Heart right ventricle (tissue), 16 donors: ENCODE measurements around the gene R3HDM2. TPM values are rescaled to one million over a fixed set of nuclear protein-coding genes. Genes with fewer than 3 reads are reported as not detected.

Experiments
- ATAC-seq, 8 donors: fragments of 200-7000 bp; cut with Tn5 transposase; one replicate each; pipeline ENCODE4 v1.9.1; 2020; ENCODE audit warnings: mild to moderate bottlenecking in 8 of 8, moderate library complexity in 8 of 8, moderate number of reproducible peaks in 1 of 8
- DNase-seq, 2 donors: peaks; one replicate each; pipeline ENCODE4 v3.0.0-alpha.2; 2020
- H3K27ac ChIP-seq, 10 donors: fragments of 200-600 bp; sonication (generic) in 2 of 10; one replicate each; pipeline versions ENCODE4 v1.5.0 to v1.8.0; 2020 to 2022; ENCODE audit warnings: mild to moderate bottlenecking in 3 of 10
- H3K27me3 ChIP-seq, 7 donors: fragments of 200-600 bp; one replicate each; pipeline ENCODE4 v1.8.0; 2021 to 2022; ENCODE audit warnings: mild to moderate bottlenecking in 2 of 7
- H3K36me3 ChIP-seq, 9 donors: fragments of 200-600 bp; sonication (generic) in 1 of 9; one replicate each; pipeline versions ENCODE4 v1.5.0 to v1.8.0; 2020 to 2022; ENCODE audit warnings: mild to moderate bottlenecking in 2 of 9
- H3K4me1 ChIP-seq, 9 donors: fragments of 200-600 bp; sonication (generic) in 1 of 9; one replicate each; pipeline versions ENCODE4 v1.5.0 to v1.8.0; 2020 to 2022; ENCODE audit warnings: mild to moderate bottlenecking in 4 of 9
- H3K4me3 ChIP-seq, 10 donors: fragments of 200-600 bp; sonication (generic) in 2 of 10; one replicate each; pipeline versions ENCODE4 v1.5.0 to v1.8.0; 2020 to 2022; ENCODE audit warnings: mild to moderate bottlenecking in 7 of 10, moderate library complexity in 2 of 10
- H3K9me3 ChIP-seq, 11 donors: fragments of 200-600 bp in 10 of 11; sonication (generic) in 2 of 11; one replicate each; pipeline versions ENCODE4 v1.5.0 to v1.8.0; 2013 to 2022; ENCODE audit warnings: mild to moderate bottlenecking in 2 of 11, control low read depth in 1 of 11, moderate library complexity in 1 of 11
- WGBS, 2 donors: extraction: QIAGEN DNeasy Blood & Tissue Kit; methylation state at CpG; one replicate each; pipeline ENCODE4 v1.1.7; 2013; ENCODE audit warnings: inconsistent platforms in 1 of 2; 5-methylcytosine and 5-hydroxymethylcytosine counted together
- intact Hi-C, 10 donors: fragments of 100-400 bp; cut with DNase I; formaldehyde crosslinking; loops; one replicate each; pipeline versions ENCODE4 v1.11.1 to v1.14.2; 2022
- polyA plus RNA-seq, 2 donors: library from polyadenylated mRNA; stranded (reverse); fragments of 200-250 nt; gene quantifications; one replicate each; pipeline ENCODE4 v1.2.3, GENCODE V29; 2013
- total RNA-seq, 10 donors: library from RNA; stranded (reverse); fragmentation: NEBNext Ultra II Directional in 3 of 10; extraction: Animal tissue kit (Norgen Biotek cat#: 25700) in 3 of 10; gene quantifications; one replicate each; pipeline versions ENCODE4 v1.2.1 to v1.2.4, GENCODE V29; 2021 to 2023
- TF ChIP-seq, protein P1 (sequence below), 9 donors: fragments of 200-600 bp; sonication (generic) in 2 of 9; IDR thresholded peaks; one replicate each; pipeline versions ENCODE4 v1.5.0 to v1.8.0; 2021 to 2022; ENCODE audit warnings: antibody characterized with exemption in 9 of 9, mild to moderate bottlenecking in 5 of 9, moderate library complexity in 1 of 9
- donor health status: Arrhythmogenic right ventricular cardiomyopathy.
- donor health status: ischemic (EF 13 %, LVEDD 7.1; RV severe dilation, severe dysfunction).
- donor health status: healthy with polysubstance abuse.
- donor health status: DM: no; HTN: yes; CAD: no.
- donor health status: DM: no; HTN: no; CAD: no.
- donor health status: ischemic (EF 25% LVEDD 6.9; RV normal size, moderate dysfunction).
- donor health status: ischemic (EF 25% LVEDD 5.7; RV mildly dilated, moderate dysfunction).
- donor health status: healthy.
- donor health status: DM: yes; HTN: yes; CAD: no.
- donor health status: Ischemic cardiomyopathy.
- donor health status: ischemic (EF 35%, LVEDD 5.7; RV mildly dilated, moderate dysfunction).
- donor health status: nonischemic (EF 11% LVEDD 7.7; RV severe dilation, severe dysfunction).
- donor health status: DM: yes; HTN: yes; CAD: no.
- donor health status: PGD.
- donor health status: ischemic (EF 29% LVEDD 5.4; RV normal size, mild dysfunction).
- donor health status: nonischemic (EF 23%, LVEDD 6.1; RV moderate dilation, normal function).

R3HDM2 gene
- total and polyA plus RNA-seq, 12 donors, result 15.5 to 107 (median 73.9) TPM

DNA sequence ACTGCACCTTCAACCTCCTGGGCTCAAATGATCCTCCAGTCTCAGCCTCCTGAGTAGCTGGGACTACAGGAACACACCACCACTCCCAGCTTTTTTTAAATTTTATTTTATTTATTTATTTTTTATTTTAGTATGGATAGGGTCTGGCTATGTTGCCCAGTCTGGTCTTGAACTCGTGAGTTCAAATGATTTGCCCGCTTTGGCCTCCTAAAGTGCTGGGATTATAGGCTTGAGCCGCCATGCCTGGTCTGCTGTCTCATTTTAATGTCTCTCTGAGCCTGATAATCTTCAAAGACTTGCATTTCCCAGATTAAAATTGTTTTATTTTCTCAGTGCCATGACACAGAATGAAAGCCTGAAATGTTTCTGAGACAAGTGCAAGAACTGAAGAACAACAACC, 2.5 kb upstream of the R3HDM2 start:
- H3K27ac ChIP-seq, result no peak overlapping the region
- 81 to 84% methylated on average over 3 of the region's 3 CpGs for WGBS, 2 donors
- peaks cover 0 to 24% (median 15%) of the 10 kb centered on the region in 9 donors for H3K4me1 ChIP-seq
- H3K9me3 ChIP-seq, result no peaks in the 10 kb centered on the region
- ATAC-seq (no peak), DNase-seq (no peak)
- intact Hi-C loops, result no loop called here
- no peak overlapping the region for H3K4me3 ChIP-seq
- TF ChIP-seq, protein P1, sequence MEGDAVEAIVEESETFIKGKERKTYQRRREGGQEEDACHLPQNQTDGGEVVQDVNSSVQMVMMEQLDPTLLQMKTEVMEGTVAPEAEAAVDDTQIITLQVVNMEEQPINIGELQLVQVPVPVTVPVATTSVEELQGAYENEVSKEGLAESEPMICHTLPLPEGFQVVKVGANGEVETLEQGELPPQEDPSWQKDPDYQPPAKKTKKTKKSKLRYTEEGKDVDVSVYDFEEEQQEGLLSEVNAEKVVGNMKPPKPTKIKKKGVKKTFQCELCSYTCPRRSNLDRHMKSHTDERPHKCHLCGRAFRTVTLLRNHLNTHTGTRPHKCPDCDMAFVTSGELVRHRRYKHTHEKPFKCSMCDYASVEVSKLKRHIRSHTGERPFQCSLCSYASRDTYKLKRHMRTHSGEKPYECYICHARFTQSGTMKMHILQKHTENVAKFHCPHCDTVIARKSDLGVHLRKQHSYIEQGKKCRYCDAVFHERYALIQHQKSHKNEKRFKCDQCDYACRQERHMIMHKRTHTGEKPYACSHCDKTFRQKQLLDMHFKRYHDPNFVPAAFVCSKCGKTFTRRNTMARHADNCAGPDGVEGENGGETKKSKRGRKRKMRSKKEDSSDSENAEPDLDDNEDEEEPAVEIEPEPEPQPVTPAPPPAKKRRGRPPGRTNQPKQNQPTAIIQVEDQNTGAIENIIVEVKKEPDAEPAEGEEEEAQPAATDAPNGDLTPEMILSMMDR (IDR thresholded peaks at IDR 0.05), result no peak
- no peaks in the 10 kb centered on the region for H3K27me3 ChIP-seq
- no peaks in the 10 kb centered on the region for H3K36me3 ChIP-seq

DNA sequence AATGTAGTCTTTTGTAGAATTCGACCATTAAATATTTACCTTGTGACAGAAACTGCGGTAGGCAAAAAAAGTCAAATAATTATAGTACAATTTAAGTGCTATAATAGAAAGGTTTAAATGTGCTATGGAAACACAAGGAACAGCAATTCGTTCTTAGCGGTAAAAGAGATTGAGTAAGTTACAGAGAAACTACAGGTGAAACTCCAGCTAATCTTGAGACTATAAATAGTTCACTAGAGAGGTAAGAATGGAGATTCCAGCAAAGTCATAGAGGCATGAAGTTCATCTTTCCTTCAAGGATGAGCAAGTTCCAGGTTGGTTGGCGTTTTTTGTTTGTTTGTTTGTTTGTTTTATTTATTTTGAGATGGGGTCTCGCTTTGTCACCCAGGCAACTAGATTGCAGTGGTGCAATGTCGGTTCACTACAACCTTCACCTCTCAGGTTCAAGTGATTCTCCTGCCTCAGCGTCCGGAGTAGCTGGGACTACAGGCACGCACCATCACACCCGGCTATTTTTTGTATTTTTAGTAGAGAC, 878 bp upstream of the R3HDM2 start:
- H3K27ac ChIP-seq, result peak overlapping the region; percentile 85 to 98 (median 94)
- no peak for ATAC-seq
- H3K36me3 ChIP-seq, result no peaks in the 10 kb centered on the region
- TF ChIP-seq, protein P1 (IDR thresholded peaks at IDR 0.05), result no peak
- peaks cover 0 to 24% (median 15%) of the 10 kb centered on the region in 9 donors for H3K4me1 ChIP-seq
- no peaks in the 10 kb centered on the region for H3K27me3 ChIP-seq
- DNase-seq, result no peak
- WGBS, 2 donors, result 91 to 96% methylated on average over 11 of the region's 11 CpGs
- H3K4me3 ChIP-seq, result peak overlapping the region in 6 of 10 donors; percentile 42 to 80 (median 66)
- H3K9me3 ChIP-seq, result no peaks in the 10 kb centered on the region
- intact Hi-C loops, result loop anchor here in 2 of 10 donors (2.0 kb wide), 1 partner anchor 21 kb away; no protein-coding TSS in a partner anchor

DNA sequence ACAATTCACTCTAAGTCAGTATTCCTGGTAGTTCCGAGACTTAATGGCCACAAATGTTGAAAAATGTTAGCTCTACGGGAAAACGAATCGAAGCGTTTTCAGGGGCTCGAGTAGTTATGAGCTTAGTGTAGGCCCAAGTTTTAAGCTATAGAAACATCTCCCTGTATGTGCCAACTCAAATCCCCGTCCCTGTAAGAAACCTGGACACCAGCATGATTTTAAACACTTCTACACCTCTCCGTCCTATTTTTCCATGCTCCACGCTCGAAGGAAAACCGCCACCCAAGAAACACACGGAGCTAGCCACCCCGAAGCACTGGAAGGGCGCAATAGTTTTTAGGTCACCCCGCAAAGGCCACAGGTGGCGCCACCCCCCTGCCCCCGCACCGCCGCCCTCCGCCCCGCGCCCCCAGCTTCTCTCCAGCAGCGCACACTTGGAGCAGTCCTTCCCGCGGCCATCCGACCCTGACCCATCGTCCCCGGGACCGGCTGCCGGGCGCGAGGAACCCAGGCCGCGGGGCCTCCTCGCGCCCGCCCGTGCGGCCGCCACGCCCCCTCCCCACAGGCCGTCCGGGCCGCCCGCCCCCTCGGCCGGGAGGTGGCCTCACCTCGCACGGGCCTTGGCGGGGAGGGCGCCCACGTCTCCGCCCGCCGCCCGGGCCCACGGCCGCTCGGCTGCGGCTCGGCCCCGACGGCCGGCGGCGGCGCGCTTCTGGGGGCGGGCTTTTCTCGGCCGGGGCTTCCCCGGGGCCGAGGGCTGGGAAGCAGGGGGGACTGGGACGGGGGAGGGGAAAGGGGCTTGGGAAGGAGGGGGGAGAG, 522 bp downstream of the R3HDM2 start:
- no peaks in the 10 kb centered on the region for H3K9me3 ChIP-seq
- ATAC-seq (peak; percentile 64 to 86 (median 74)), DNase-seq (peak; percentile 48 to 55)
- H3K27ac ChIP-seq, result peak overlapping the region; percentile 85 to 98 (median 94)
- intact Hi-C loops, result loop anchor here in 2 of 10 donors (2.0 kb wide), 1 partner anchor 22 kb away; no protein-coding TSS in a partner anchor
- H3K27me3 ChIP-seq, result no peaks in the 10 kb centered on the region
- 1% methylated on average over 56 to 74 of the region's 74 CpGs for WGBS, 2 donors
- TF ChIP-seq, protein P1 (IDR thresholded peaks at IDR 0.05), result peak in 5 of 9 donors; percentile 15 to 40 (median 34)
- peak overlapping the region; percentile 42 to 80 (median 66) for H3K4me3 ChIP-seq
- H3K36me3 ChIP-seq, result peaks cover 0 to 8% (median 0%) of the 10 kb centered on the region in 9 donors
- peaks cover 0 to 24% (median 15%) of the 10 kb centered on the region in 9 donors for H3K4me1 ChIP-seq

DNA sequence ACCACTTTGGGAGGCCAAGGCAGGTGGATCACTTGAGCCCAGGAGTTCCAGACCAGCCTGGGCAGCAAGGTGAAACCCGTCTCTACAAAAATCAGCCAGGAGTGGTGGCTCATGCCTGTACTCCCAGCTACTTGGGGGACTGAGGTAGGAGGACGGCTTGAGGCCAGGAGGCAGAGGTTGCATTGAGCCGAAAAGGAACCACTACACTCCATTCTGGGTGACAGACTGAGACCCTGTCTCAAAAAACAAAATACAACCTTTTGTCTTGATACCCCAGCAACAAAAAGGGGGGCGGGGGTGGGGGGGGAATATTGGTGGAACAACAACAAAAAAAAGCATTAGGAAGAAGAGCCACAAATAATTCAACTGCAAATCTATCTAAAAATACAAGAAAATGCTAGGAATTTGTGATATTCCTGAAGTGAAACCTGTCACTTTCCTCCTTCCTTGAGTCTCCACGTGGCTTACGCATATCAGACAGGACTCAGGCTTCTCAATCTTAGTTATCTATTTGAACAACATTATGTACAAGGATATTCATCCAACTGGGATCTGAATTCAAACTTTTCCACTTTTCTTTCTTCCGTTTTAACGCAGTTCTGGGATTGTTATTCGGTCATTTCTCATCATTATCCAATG, 1.3 kb downstream of the R3HDM2 start:
- ATAC-seq (no peak), DNase-seq (no peak)
- TF ChIP-seq, protein P1 (IDR thresholded peaks at IDR 0.05), result no peak
- Histone ChIP-seq H3K9me3 (no peaks in the 10 kb centered on the region), H3K4me3 (peak overlapping the region; percentile 32 to 80 (median 66)), H3K27ac (peak overlapping the region; percentile 85 to 98 (median 94)), H3K4me1 (peaks cover 0 to 24% (median 15%) of the 10 kb centered on the region in 9 donors), H3K27me3 (no peaks in the 10 kb centered on the region), H3K36me3 (peaks cover 0 to 15% (median 0%) of the 10 kb centered on the region in 9 donors)
- 33 to 35% methylated on average over 9 of the region's 9 CpGs for WGBS, 2 donors
- intact Hi-C loops, result loop anchor here in 2 of 10 donors (2.0 kb wide), 1 partner anchor 23 kb away; no protein-coding TSS in a partner anchor
